AG04450 (cell line): ENCODE data around the gene MEPE. TPM values are rescaled to one million over a fixed set of nuclear protein-coding genes. Genes with fewer than 3 reads are reported as not detected.

Experiments used
- CTCF ChIA-PET: fragments of 300-600, 350-600 bp; formaldehyde crosslinking; extraction: SDS; loops from one replicate; lab custom pipeline; 2022; ENCODE audit warnings: antibody characterized with exemption, inconsistent platforms; lab: Charles Lee
- POLR2A ChIA-PET: fragments of 350-600 bp; formaldehyde crosslinking; extraction: SDS; loops from one replicate; lab custom pipeline; 2021; ENCODE audit warnings: antibody characterized with exemption, inconsistent platforms; lab: Yijun Ruan, JAX
- DNase-seq: peaks from one replicate; pipeline ENCODE4 v3.0.0-alpha.2; 2011; ENCODE audit warnings: low read depth, low spot score
- H3K27ac ChIP-seq: one replicate; pipeline ENCODE4 v1.5.1; 2012; ENCODE audit warnings: low read depth, low read length, control low read depth
- H3K27me3 ChIP-seq: one replicate; pipeline ENCODE4 v1.6.0; 2012; ENCODE audit warnings: low read length; ENCODE audit not compliant: control insufficient read depth, insufficient read depth
- H3K4me3 ChIP-seq: 2 replicates; pipeline ENCODE4 v1.5.1; 2011; ENCODE audit warnings: mild to moderate bottlenecking, low read depth, low read length, control low read depth
- H3K9me3 ChIP-seq: 2 replicates; pipeline ENCODE4 v1.5.1; 2012; ENCODE audit warnings: low read length; ENCODE audit not compliant: control insufficient read depth, insufficient read depth
- polyA plus RNA-seq: library from polyadenylated mRNA; depleted of rRNA; stranded (reverse); fragments of >200 nt; gene quantifications from 2 replicates; pipeline ENCODE4 v1.2.3, GENCODE V29; 2011
- TF ChIP-seq, protein P1 (sequence below): IDR thresholded peaks from 2 replicates; pipeline ENCODE4 v1.5.1; 2011; ENCODE audit warnings: low read depth, low read length, control low read depth, inconsistent platforms

The MEPE gene
- polyA plus RNA-seq, 1 experiment, result not detected

- no peaks in the 10 kb centered on the region for H3K9me3 ChIP-seq
- TF ChIP-seq, protein P1, sequence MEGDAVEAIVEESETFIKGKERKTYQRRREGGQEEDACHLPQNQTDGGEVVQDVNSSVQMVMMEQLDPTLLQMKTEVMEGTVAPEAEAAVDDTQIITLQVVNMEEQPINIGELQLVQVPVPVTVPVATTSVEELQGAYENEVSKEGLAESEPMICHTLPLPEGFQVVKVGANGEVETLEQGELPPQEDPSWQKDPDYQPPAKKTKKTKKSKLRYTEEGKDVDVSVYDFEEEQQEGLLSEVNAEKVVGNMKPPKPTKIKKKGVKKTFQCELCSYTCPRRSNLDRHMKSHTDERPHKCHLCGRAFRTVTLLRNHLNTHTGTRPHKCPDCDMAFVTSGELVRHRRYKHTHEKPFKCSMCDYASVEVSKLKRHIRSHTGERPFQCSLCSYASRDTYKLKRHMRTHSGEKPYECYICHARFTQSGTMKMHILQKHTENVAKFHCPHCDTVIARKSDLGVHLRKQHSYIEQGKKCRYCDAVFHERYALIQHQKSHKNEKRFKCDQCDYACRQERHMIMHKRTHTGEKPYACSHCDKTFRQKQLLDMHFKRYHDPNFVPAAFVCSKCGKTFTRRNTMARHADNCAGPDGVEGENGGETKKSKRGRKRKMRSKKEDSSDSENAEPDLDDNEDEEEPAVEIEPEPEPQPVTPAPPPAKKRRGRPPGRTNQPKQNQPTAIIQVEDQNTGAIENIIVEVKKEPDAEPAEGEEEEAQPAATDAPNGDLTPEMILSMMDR, result no peak
- H3K27ac ChIP-seq, result no peak overlapping the region
- H3K4me3 ChIP-seq, result no peak overlapping the region
- CTCF ChIA-PET, result interaction anchor here (0.5 to 8.3 kb wide), 18 partner anchors 9 to 663 kb away, joined by 3 to 147 read pairs (median 6); partner anchors contain the start of gene SPP1
- no peak for DNase-seq
- H3K27me3 ChIP-seq, result no peaks in the 10 kb centered on the region
- POLR2A ChIA-PET, result no interaction called here
Measured at GRCh38 chr4:87851953-87852352, 19.2 kb downstream of the MEPE start.

DNA sequence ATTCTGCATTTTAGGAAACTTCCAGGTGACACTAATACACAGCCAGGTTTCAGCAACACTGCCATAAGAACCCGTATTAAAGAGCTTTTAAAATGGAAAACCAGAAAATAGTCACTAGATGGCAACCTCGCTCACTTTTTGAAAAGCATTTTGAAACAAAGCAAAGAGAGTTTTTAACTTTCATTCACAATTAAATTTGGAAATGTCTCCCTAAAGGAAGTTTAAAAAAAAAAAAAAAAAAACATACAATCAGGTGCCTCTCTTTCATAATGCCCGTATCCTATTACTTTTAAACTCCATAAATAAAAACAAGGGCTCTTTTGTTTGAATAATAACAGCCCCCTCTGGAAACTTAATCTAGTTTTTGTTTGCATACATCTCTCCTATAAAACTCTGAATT, 20.3 kb downstream of the MEPE start:
- ChIA-PET CTCF (interaction anchor here (0.6 to 8.3 kb wide), 49 partner anchors 10 to 1766 kb away, joined by 3 to 147 read pairs (median 4); partner anchors contain the start of genes MEPE and SPP1), POLR2A (interaction anchor here (0.6 kb wide), 1 partner anchor 118 kb away, joined by 3 read pairs; no protein-coding TSS in a partner anchor)
- no peaks in the 10 kb centered on the region for H3K27me3 ChIP-seq
- no peak overlapping the region for H3K27ac ChIP-seq
- TF ChIP-seq, protein P1, result peak; percentile 52
- no peak overlapping the region for H3K4me3 ChIP-seq
- no peak for DNase-seq
- H3K9me3 ChIP-seq, result no peaks in the 10 kb centered on the region

- ChIA-PET POLR2A (no interaction called here), CTCF (interaction anchor here (0.6 to 8.3 kb wide), 12 partner anchors 11 to 1439 kb away, joined by 3 to 147 read pairs (median 8); partner anchors contain the start of genes MEPE and SPP1)
- H3K9me3 ChIP-seq, result no peaks in the 10 kb centered on the region
- TF ChIP-seq, protein P1, result no peak
- no peak overlapping the region for H3K27ac ChIP-seq
- no peak for DNase-seq
- H3K27me3 ChIP-seq, result no peaks in the 10 kb centered on the region
- no peak overlapping the region for H3K4me3 ChIP-seq
Measured at GRCh38 chr4:87853891-87854290, 21.1 kb downstream of the MEPE start.

DNA sequence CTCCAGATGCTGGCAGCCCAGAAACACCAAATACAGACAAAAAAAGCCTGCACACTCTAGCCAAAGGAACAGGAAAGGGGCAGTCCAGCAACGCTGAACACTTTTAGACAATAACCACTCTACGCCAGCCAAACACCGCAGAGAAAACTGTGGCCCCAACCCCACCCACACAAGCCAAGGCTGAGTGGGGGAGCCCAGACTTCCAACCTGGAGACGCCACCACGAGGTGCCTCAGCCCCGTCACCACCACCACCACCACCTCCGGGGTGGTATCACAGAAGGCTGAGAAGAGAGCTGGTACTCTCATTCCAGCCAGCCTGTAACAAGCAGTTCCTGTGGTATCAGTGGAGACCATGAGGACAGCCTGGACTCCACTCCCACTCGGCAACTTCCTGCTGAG, 22.8 kb downstream of the MEPE start:
- Histone ChIP-seq H3K27me3 (no peaks in the 10 kb centered on the region), H3K4me3 (no peak overlapping the region), H3K9me3 (no peaks in the 10 kb centered on the region), H3K27ac (no peak overlapping the region)
- POLR2A ChIA-PET, result no interaction called here
- CTCF ChIA-PET, result interaction anchor here (1.1 to 6.3 kb wide), 3 partner anchors 8 to 354 kb away, joined by 3 to 127 read pairs (median 4); no protein-coding TSS in a partner anchor
- no peak for DNase-seq
- TF ChIP-seq, protein P1, result no peak

GRCh38 chr4:87856816-87857215, 24.0 kb downstream of the MEPE start:
- Histone ChIP-seq H3K4me3 (no peak overlapping the region), H3K9me3 (no peaks in the 10 kb centered on the region), H3K27ac (no peak overlapping the region), H3K27me3 (no peaks in the 10 kb centered on the region)
- ChIA-PET POLR2A (no interaction called here), CTCF (interaction anchor here (1.0 to 6.3 kb wide), 4 partner anchors 18 to 353 kb away, joined by 3 to 127 read pairs (median 4); no protein-coding TSS in a partner anchor)
- TF ChIP-seq, protein P1, result no peak
- no peak for DNase-seq
